Adipocyte (in vitro differentiated cells): ENCODE data around the gene AP4E1.
"Not testable (repeated sequence)": the region's sequence is repeated elsewhere in the genome, so short reads cannot be mapped to it uniquely, and the experiment has no call there.

Experiments used
- DNase-seq: peaks from one replicate; pipeline ENCODE4 v3.0.0-alpha.2; 2015; ENCODE audit warnings: low read depth
- H3K27me3 ChIP-seq: replicated peaks from 2 replicates; pipeline ENCODE4 v1.7.0; 2013; ENCODE audit warnings: mild to moderate bottlenecking, low read length, moderate library complexity; ENCODE audit not compliant: control insufficient read depth, insufficient read depth
- H3K36me3 ChIP-seq: 2 replicates; pipeline ENCODE4 v1.7.0; 2013; ENCODE audit warnings: low read length, mild to moderate bottlenecking, moderate library complexity; ENCODE audit not compliant: control insufficient read depth, insufficient read depth, severe bottlenecking
- H3K4me1 ChIP-seq: 2 replicates; pipeline ENCODE4 v1.7.0; 2013; ENCODE audit warnings: mild to moderate bottlenecking, low read length, moderate library complexity; ENCODE audit not compliant: control insufficient read depth, insufficient read depth
- H3K4me3 ChIP-seq: 2 replicates; pipeline ENCODE4 v1.7.0; 2013; ENCODE audit warnings: mild to moderate bottlenecking, low read length, moderate library complexity
- H3K9ac ChIP-seq: 2 replicates; pipeline ENCODE4 v1.7.0; 2013; ENCODE audit warnings: mild to moderate bottlenecking, low read length, moderate library complexity
- H3K9me3 ChIP-seq: 2 replicates; pipeline ENCODE4 v1.7.0; 2013; ENCODE audit warnings: mild to moderate bottlenecking, low read length, moderate library complexity; ENCODE audit not compliant: control insufficient read depth

Gene AP4E1

DNA sequence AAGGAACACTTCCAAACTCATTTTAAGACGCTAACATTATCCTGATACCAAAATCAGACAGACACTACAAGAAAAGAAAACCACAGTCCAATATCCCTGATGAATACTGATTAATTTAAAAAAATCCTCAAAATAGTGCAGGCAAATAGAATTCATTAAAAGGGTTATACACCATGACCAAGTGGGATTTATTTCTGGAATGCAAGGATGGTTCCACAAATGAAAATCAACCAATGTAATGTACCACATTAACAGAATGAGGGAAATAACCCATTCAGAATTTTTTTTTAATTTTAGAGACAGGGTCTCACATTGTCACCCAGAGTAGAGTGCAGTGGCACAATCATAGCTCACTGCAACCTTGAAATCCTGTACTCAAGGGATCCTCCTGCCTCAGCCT, 17.3 kb upstream of the AP4E1 start:
- no peak for DNase-seq
- Histone ChIP-seq H3K27me3 (no peaks in the 10 kb centered on the region), H3K4me1 (peaks cover 3% of the 10 kb centered on the region), H3K9ac (no peak overlapping the region), H3K9me3 (no peaks in the 10 kb centered on the region), H3K4me3 (no peak overlapping the region), H3K36me3 (no peaks in the 10 kb centered on the region)

DNA sequence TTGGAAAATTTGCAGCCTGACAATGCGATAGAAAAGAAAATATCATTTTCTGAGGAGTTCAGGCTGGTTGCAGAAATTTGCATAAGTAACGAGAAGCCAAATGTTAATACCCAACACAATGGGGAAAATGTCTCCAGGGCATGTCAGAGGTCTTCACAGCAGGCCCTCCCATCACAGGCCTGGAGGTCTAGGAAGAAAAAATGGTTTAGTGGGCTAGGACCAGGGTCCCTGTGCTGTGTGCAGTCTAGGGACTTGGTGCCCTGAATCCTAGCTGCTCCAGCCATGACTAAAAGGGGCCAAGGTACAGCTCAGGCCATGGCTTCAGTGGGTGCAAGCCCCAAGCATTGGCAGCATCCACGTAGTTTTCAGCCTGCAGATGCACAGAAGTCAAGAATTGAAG, 14.5 kb upstream of the AP4E1 start:
- no peaks in the 10 kb centered on the region for H3K9me3 ChIP-seq
- H3K4me3 ChIP-seq, result no peak overlapping the region
- no peak for DNase-seq
- no peak overlapping the region for H3K9ac ChIP-seq
- no peaks in the 10 kb centered on the region for H3K36me3 ChIP-seq
- no peaks in the 10 kb centered on the region for H3K27me3 ChIP-seq
- H3K4me1 ChIP-seq, result peaks cover 2% of the 10 kb centered on the region

DNA sequence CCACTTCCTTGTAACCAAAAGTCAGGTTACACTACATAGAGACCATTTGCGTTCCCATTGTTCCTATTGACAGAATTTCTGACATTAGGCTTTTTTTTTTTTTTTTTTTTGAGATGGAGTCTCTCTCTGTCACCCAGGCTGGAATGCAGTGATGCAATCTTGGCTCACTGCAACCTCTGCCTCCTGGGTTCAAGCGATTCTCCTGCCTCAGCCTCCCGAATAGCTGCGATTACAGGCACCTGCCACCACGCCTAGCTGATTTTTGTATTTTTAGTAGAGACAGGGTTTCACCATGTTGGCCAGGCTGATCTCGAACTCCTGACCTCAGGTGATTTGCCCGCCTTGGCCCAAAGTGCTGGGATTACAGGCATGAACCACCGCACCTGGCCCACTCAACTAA, 7.1 kb upstream of the AP4E1 start:
- H3K27me3 ChIP-seq, DNase-seq, H3K4me3 ChIP-seq, H3K9ac ChIP-seq, H3K36me3 ChIP-seq, H3K9me3 ChIP-seq: not testable (repeated sequence)
- H3K4me1 ChIP-seq, result peaks cover 11% of the 10 kb centered on the region

DNA sequence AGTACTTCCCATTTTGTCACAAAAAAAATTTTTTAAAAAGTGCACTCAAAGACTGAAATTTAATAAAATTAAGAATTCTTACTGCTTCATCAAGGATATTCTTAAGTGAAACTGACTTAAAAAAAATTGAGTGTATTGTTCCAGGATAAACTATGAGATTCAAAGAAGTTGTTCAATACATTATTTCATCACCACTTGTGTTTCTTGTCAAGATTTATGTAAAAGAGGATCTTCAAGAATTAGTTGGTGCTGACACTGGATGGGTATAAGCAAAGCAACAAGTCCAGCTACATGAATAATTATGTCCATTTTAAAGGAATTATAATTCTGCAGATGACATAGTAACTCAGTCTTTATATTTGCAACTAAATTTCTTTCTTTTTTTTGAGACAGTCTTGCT, 4.3 kb upstream of the AP4E1 start:
- no peaks in the 10 kb centered on the region for H3K27me3 ChIP-seq
- no peak overlapping the region for H3K4me3 ChIP-seq
- H3K9me3 ChIP-seq, result no peaks in the 10 kb centered on the region

DNA sequence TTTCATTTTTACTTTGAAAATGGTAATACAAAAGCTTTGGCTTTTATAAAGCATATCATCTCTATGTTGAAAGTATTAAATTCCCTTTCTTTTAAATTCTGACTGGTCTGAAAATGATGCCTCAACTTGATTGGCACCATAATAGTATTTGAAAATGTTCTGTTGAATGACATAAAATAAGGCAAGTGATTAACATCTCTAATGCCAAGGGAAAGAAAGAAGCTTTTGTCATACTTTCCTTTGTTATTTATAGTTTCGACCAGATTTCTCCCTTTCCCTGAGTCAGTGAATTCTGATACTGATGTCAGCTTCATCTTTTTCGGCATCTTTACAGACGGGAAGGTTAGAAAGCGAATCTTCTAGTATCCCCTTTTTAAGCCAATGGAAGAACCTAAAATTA, 3.4 kb upstream of the AP4E1 start:
- H3K9me3 ChIP-seq, result no peaks in the 10 kb centered on the region
- H3K9ac ChIP-seq, result no peak overlapping the region
- no peaks in the 10 kb centered on the region for H3K36me3 ChIP-seq
- no peak overlapping the region for H3K4me3 ChIP-seq
- peaks cover 14% of the 10 kb centered on the region for H3K4me1 ChIP-seq
- DNase-seq, result no peak
- no peaks in the 10 kb centered on the region for H3K27me3 ChIP-seq

More for the DNA sequence above, 4.3 kb upstream of the AP4E1 start:
- Histone ChIP-seq H3K9ac (no peak overlapping the region), H3K36me3 (no peaks in the 10 kb centered on the region), H3K4me1 (peaks cover 16% of the 10 kb centered on the region)
- DNase-seq, result no peak

DNA sequence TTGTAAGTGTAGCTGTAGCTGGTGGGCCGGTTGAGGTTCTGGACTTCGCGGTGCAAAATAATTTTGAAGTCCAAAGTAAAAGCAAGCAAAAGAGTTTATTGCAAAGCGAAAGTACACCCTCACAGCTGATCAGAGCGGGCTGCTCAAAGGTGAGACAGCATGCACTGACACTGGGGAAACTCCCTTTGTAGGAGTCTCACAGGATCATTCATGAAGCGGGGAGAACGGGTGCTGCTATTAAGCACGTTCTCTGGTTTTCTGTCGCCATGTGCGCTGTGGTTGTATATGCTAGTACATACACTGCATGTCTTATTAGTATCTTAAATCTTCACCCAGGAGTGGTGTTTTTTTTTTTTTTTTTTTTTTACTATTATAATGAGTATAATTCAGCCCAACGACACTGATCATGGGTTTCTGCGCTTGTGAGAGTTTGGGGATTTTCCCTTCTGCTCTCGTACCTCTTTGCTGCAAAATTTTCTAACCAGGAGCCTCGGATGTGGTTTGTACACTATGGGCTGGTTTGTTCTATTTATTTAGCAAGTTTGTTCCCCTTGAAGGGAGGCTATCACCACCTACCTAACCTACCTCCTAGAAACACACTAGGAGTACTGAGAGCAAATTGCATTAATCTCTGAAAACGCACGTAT, 1.4 kb upstream of the AP4E1 start:
- Histone ChIP-seq H3K9me3 (no peaks in the 10 kb centered on the region), H3K36me3 (peaks cover 4% of the 10 kb centered on the region), H3K4me1 (peaks cover 33% of the 10 kb centered on the region), H3K4me3 (peak overlapping the region; percentile 87), H3K27me3 (no peaks in the 10 kb centered on the region), H3K9ac (peak overlapping the region; percentile 96)
- DNase-seq, result peak; percentile 2

DNA sequence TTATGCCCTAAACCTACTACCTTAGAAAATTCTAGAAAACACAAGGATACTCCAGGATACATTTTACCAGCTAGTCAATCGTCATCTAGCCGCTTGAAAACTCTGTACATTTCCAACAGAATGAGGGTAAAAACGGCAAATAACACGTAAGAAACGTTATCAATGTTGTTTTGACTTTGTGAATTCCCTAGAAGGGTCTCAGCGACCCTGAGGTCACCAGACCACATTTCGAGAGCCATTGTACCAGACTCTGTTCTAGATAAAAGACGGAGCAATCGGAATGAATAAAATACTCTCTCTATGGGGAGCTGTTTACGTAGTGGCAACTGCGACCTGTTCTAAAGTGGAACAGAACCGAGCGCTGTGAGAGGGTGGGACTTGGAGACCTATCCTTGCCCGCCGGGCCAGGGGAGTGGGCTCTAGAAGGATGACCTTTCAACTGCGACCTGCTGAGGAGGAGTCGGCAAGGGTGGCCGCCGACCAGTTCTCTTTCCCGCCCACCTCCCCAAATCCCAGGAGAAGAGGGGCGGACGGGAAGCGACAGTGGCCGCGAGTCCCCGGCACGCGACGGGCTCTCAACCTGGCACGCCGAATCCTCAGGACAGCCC, 778 bp upstream of the AP4E1 start:
- H3K27me3 ChIP-seq, result no peaks in the 10 kb centered on the region
- H3K36me3 ChIP-seq, result peaks cover 10% of the 10 kb centered on the region
- peak overlapping the region; percentile 87 for H3K4me3 ChIP-seq
- H3K9me3 ChIP-seq, result no peaks in the 10 kb centered on the region
- H3K9ac ChIP-seq, result peak overlapping the region; percentile 96
- H3K4me1 ChIP-seq, result peaks cover 36% of the 10 kb centered on the region
- DNase-seq, result peak; percentile 64

DNA sequence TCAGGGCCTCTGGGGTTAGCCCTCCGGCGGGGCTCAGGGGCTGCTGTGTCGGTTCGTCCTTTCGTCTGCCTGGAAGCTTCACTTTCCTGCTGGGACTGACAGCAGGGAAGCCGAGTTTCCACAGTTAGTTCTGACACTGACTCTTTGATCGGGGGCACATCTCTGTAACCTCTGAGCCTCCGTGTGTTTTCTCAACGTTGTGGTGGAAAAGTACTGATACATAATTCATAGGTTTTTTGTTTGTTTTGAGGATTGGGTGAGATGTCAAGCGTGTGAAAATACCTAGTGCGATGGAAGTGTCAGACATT, 481 bp downstream of the AP4E1 start:
- DNase-seq, result no peak
- no peaks in the 10 kb centered on the region for H3K27me3 ChIP-seq

DNA sequence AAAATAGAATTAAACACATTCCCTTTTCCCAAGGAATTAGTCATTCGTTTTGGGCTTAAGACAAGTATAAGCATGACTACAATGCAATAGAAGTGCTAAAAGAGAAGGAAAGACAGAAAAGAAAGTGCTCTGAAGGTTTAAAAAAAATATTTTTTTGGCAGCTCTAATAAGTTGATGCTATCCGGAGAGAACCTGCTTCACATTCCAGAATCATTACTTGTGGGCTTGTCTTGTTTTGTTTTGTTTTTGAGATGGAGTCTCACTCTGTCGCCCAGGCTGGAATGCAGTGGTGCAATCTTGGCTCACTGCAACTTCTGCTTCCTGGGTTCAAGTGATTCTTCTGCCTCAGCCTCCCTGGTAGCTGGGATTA, 1.9 kb downstream of the AP4E1 start:
- Histone ChIP-seq H3K4me3 (peak overlapping the region; percentile 87), H3K36me3 (peaks cover 34% of the 10 kb centered on the region), H3K4me1 (peaks cover 36% of the 10 kb centered on the region), H3K9ac (peak overlapping the region; percentile 96)
- not testable (repeated sequence) for H3K9me3 ChIP-seq, H3K27me3 ChIP-seq
- peak; percentile 84 for DNase-seq

More for the DNA sequence above, 481 bp downstream of the AP4E1 start:
- Histone ChIP-seq H3K36me3 (peaks cover 22% of the 10 kb centered on the region), H3K9me3 (no peaks in the 10 kb centered on the region), H3K4me3 (peak overlapping the region; percentile 87), H3K4me1 (peaks cover 36% of the 10 kb centered on the region), H3K9ac (peak overlapping the region; percentile 96)

DNA sequence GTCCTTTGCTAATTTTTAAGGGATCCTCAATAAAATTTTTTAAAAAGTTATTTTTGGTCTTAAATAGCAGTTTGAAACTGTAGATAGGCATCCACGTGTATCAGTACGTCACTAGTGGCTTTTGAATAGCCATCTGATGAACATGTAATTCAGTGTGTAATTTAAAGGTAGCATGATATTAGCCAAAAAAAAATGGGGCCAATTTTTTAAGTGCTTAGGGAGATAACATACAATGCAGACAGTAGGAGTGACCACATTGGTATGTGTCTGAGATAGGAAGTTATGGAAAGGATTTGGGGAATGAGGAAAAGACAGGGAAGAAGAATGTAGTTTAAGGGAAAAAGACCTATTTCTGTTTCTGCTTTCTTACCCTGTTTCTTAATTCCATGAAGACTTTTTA, 2.5 kb downstream of the AP4E1 start:
- no peaks in the 10 kb centered on the region for H3K27me3 ChIP-seq
- H3K4me3 ChIP-seq, result peak overlapping the region; percentile 29
- peak overlapping the region; percentile 56 for H3K9ac ChIP-seq
- no peaks in the 10 kb centered on the region for H3K9me3 ChIP-seq
- DNase-seq, result peak; percentile 32
- H3K4me1 ChIP-seq, result peaks cover 36% of the 10 kb centered on the region
- H3K36me3 ChIP-seq, result peaks cover 40% of the 10 kb centered on the region

DNA sequence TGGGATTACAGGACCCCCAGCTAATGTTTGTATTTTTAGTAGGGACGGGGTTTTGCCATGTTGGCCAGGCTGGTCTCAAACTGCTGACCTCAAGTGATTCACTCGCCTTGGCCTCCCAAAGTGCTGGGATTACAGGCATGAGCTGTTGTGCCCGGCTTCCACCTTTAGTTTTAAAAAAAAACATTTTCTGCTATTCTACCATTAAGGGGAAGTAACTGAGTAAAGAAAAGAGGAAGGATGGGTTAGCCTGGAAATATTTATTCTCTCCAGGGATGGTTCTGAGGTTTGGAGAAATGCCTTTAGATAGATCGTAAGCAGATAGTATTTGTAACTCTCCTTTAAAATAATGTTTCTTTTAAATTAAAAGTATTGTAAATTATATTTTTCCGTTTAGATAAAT, 3.1 kb downstream of the AP4E1 start:
- Histone ChIP-seq H3K9ac (peak overlapping the region; percentile 56), H3K27me3 (no peaks in the 10 kb centered on the region), H3K9me3 (no peaks in the 10 kb centered on the region), H3K36me3 (peaks cover 46% of the 10 kb centered on the region), H3K4me1 (peaks cover 36% of the 10 kb centered on the region), H3K4me3 (peak overlapping the region; percentile 36)
- DNase-seq, result no peak

DNA sequence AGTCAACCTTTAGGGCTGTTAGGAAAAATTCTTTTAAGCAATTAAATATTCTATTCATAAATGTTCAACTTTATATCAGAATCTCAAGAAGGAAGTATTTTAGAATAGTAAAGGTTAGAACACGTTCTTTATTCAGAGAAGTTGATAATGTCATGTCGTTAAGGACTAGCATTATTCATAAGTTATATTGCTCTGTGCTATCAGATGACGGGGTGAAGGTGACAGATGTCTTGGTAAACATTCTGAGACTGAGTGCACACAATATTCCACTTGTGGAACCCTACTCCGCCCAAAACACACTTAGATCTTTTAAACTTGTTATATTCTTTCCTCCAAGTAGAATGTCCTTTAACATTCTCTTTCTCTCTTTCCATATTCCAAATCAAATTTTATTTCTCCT, 7.9 kb downstream of the AP4E1 start:
- no peak for DNase-seq
- H3K36me3 ChIP-seq, result peaks cover 76% of the 10 kb centered on the region

More for the DNA sequence above, 7.9 kb downstream of the AP4E1 start:
- peaks cover 10% of the 10 kb centered on the region for H3K4me1 ChIP-seq
- H3K9me3 ChIP-seq, result no peaks in the 10 kb centered on the region
- H3K9ac ChIP-seq, result no peak overlapping the region
- H3K27me3 ChIP-seq, result no peaks in the 10 kb centered on the region
- H3K4me3 ChIP-seq, result no peak overlapping the region
